ENCODE data around the gene OSBPL10. TPM values are rescaled to one million over a fixed set of nuclear protein-coding genes. Genes with fewer than 3 reads are reported as not detected.

Gene OSBPL10
- total and polyA plus RNA-seq, 3 donors from 2014 or later, result 113 to 175 (median 160) TPM

DNA sequence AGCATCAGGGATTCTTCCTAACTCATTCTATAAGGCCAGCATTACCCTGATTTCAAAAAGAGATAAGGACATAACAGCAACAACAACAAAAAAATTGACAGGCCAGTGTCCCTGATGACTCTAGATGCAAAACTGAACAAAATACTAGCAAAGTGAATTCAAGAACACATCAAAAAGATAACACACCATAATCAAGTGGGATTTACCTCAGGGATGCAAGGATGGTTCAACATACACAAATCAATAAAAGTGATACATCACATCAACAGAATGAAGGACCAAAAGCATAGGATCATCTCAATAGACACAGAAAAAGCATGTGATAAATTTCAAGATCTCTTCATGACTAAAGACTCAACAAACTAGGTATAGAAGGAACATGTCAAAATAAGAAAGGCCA is 328.8 kb downstream of the OSBPL10 start:
- intact Hi-C loops (cut with DNase I; ENCODE audit: low total_unique reads), result no loop called here
- Histone ChIP-seq H3K4me1 (no peaks in the 10 kb centered on the region), H3K27ac (no peak overlapping the region), H3K9me3 (no peaks in the 10 kb centered on the region), H3K4me3 (no peak overlapping the region), H3K27me3 (no peaks in the 10 kb centered on the region), H3K36me3 (ENCODE audit: low read depth, missing control alignments) (no peaks in the 10 kb centered on the region)
- DNase-seq, result no peak
- TF ChIP-seq, protein P1, sequence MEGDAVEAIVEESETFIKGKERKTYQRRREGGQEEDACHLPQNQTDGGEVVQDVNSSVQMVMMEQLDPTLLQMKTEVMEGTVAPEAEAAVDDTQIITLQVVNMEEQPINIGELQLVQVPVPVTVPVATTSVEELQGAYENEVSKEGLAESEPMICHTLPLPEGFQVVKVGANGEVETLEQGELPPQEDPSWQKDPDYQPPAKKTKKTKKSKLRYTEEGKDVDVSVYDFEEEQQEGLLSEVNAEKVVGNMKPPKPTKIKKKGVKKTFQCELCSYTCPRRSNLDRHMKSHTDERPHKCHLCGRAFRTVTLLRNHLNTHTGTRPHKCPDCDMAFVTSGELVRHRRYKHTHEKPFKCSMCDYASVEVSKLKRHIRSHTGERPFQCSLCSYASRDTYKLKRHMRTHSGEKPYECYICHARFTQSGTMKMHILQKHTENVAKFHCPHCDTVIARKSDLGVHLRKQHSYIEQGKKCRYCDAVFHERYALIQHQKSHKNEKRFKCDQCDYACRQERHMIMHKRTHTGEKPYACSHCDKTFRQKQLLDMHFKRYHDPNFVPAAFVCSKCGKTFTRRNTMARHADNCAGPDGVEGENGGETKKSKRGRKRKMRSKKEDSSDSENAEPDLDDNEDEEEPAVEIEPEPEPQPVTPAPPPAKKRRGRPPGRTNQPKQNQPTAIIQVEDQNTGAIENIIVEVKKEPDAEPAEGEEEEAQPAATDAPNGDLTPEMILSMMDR (IDR thresholded peaks at IDR 0.05), result no peak
- TF ChIP-seq POLR2A (IDR thresholded peaks at IDR 0.05), result no peak

DNA sequence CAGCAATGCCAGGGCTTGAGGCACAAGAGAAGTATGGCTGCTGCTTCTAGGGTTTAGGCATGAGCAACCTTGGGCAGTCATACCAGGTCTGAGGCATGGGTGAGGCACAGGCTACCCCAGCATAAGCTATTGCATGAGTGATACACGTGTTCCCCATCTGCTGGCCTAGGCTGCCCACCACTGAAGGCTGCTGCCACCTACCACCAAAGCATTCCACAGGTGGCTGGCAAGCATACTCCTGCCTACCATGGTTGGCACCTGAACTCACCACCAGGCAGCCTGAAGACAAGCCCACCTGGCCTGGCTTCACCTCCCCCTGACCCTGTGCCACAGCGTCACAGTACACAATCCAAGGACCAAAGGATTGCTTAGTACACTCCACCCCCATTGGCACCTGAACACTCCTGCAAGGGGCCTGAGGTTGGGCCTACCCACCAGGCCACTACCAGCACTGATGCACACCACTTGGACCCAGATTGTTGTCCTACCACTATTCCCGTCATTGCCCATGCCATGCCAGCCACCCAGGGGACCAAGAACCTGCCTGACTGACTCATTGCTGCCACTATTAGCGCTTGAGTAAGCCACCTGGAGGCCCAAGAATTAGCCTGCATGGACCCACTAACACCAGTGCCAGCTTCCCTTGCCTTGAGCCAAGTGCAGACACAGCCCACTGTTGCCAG is 332.6 kb downstream of the OSBPL10 start:
- H3K4me1 ChIP-seq, result no peaks in the 10 kb centered on the region
- WGBS, 2 donors, result 96 to 99% methylated on average over 4 of the region's 4 CpGs
- H3K27ac ChIP-seq, result no peak overlapping the region
- no peaks in the 10 kb centered on the region for H3K36me3 ChIP-seq (ENCODE audit: low read depth, missing control alignments)
- no peaks in the 10 kb centered on the region for H3K9me3 ChIP-seq
- intact Hi-C loops (cut with DNase I; ENCODE audit: low total_unique reads), result no loop called here
- DNase-seq, result no peak
- TF ChIP-seq, protein P1 (IDR thresholded peaks at IDR 0.05), result no peak
- TF ChIP-seq POLR2A (IDR thresholded peaks at IDR 0.05), result no peak
- H3K27me3 ChIP-seq, result no peaks in the 10 kb centered on the region
- H3K4me3 ChIP-seq, result no peak overlapping the region

DNA sequence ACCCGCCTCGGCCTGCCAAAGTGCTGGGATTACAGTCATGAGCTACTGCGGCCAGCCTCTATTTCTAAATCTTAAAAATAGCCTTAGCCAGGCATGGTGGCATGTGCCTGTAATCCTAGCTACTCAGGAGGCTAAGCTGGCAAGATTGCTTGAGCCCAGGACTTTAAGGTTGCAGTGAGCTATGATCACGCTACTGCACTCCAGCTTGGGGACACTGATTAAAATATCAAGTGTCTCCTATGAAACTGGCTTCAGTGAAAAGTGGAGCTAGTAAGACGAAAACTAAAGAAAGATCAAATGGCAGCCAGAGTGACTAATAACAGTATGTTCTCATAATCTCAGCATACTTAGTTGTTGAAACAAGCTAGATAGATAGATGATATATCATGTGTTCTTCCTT is 335.8 kb downstream of the OSBPL10 start:
- intact Hi-C loops (cut with DNase I; ENCODE audit: low total_unique reads), result no loop called here
- TF ChIP-seq POLR2A (IDR thresholded peaks at IDR 0.05), result no peak
- TF ChIP-seq, protein P1 (IDR thresholded peaks at IDR 0.05), result no peak
- H3K27ac ChIP-seq, result no peak overlapping the region
- H3K27me3 ChIP-seq, result no peaks in the 10 kb centered on the region
- H3K9me3 ChIP-seq, result no peaks in the 10 kb centered on the region
- H3K36me3 ChIP-seq (ENCODE audit: low read depth, missing control alignments), result no peaks in the 10 kb centered on the region
- H3K4me3 ChIP-seq, result no peak overlapping the region
- 89 to 92% methylated on average over 5 of the region's 5 CpGs for WGBS, 2 donors
- DNase-seq, result no peak
- no peaks in the 10 kb centered on the region for H3K4me1 ChIP-seq

DNA sequence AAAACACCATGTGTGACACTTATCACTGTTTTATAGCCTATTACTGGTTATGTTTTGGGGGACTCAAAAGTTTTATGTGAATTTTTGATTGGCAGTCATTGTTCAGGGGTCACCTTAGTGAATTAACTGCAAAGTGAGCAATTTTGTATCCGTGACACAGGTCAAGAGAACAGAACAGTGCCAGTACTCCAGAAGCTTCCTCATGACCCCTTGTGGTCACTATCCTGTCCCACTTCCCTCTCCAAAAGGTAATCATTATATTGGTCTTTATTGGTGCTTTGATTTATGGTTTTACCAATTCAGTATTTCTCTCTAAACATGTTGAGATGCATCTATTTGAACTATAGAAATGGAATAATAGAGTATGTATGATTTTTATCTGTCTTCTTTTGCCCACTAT is 341.2 kb downstream of the OSBPL10 start:
- intact Hi-C loops (cut with DNase I; ENCODE audit: low total_unique reads), result no loop called here
- WGBS, 2 donors, result 96 to 100% methylated on average over 1 of the region's 1 CpG
- H3K4me1 ChIP-seq, result no peaks in the 10 kb centered on the region
- H3K36me3 ChIP-seq (ENCODE audit: low read depth, missing control alignments), result no peaks in the 10 kb centered on the region
- TF ChIP-seq, protein P1 (IDR thresholded peaks at IDR 0.05), result no peak
- no peak for TF ChIP-seq POLR2A (IDR thresholded peaks at IDR 0.05)
- no peak for DNase-seq
- no peak overlapping the region for H3K4me3 ChIP-seq
- H3K9me3 ChIP-seq, result no peaks in the 10 kb centered on the region
- no peak overlapping the region for H3K27ac ChIP-seq
- no peaks in the 10 kb centered on the region for H3K27me3 ChIP-seq
